ENCODE measurements around the gene FAF1.

The FAF1 gene

GRCh38 chr1:50985094-50985493 lies 25.0 kb upstream of the FAF1 start:
- no peaks in the 10 kb centered on the region for H3K4me1 Mint-ChIP-seq
- no peaks in the 10 kb centered on the region for H3K9me3 Mint-ChIP-seq
- DNase-seq (no peak), ATAC-seq (replicated peaks) (no peak)
- no peaks in the 10 kb centered on the region for H3K27me3 Mint-ChIP-seq
- no peak overlapping the region for H3K27ac Mint-ChIP-seq
- no peaks in the 10 kb centered on the region for H3K36me3 Mint-ChIP-seq
- no peak overlapping the region for H3K4me3 Mint-ChIP-seq

DNA sequence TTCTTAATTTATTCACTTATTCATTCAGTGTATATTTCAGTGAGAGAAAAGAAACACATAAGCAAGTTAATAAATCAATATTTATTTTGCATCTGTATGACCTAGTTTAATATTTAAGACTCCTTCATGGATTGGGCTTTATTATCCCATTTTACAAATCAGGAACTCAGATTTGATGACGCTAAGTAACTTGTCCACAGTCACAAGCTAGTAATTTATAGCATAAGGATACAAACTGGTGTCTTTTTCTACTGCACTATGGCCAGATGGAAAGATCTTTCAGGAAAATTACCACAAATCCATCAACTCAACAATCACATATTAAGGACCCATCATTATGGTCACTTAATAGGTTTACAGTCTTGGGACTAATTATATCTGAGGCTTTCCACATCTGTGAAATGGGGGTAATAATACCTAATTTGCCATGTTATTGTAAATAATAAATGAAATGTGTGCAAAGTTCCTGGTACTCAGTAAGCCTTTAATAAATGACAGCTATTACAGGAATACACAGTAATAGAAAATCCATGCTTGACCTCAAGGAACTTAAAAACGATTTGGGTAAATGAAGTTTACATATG lies 23.2 kb upstream of the FAF1 start:
- DNase-seq (no peak), ATAC-seq (replicated peaks) (no peak)
- H3K36me3 Mint-ChIP-seq, result no peaks in the 10 kb centered on the region
- no peak overlapping the region for H3K27ac Mint-ChIP-seq
- H3K9me3 Mint-ChIP-seq, result no peaks in the 10 kb centered on the region
- peaks cover 7 to 10% of the 10 kb centered on the region in 2 donors for H3K27me3 Mint-ChIP-seq
- H3K4me1 Mint-ChIP-seq, result peaks cover 7 to 9% of the 10 kb centered on the region in 2 donors
- no peak overlapping the region for H3K4me3 Mint-ChIP-seq

DNA sequence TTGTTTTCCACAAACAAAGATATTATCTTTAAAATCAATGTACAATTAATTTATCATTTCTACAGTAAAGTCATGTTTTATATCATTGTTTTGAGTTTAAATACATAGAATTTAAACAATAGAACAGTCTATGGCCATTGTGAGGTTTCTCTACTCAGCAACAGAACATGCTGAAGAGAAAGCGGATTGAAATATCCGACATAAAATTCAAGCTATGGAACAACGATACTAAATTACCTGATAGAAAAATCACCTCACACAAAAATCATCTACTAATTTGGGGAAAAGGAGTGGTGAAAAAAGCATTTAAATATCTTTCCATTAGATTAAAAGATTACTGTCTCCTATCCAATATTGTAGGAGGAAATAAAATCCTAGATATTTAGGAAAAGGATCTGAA lies 22.5 kb upstream of the FAF1 start:
- Mint-ChIP-seq H3K36me3 (no peaks in the 10 kb centered on the region), H3K9me3 (no peaks in the 10 kb centered on the region), H3K4me1 (peaks cover 10% of the 10 kb centered on the region in 2 donors), H3K27ac (no peak overlapping the region), H3K27me3 (peaks cover 7 to 11% of the 10 kb centered on the region in 2 donors), H3K4me3 (no peak overlapping the region)
- ATAC-seq (replicated peaks) (no peak), DNase-seq (no peak)

- Mint-ChIP-seq H3K27ac (no peak overlapping the region), H3K4me3 (no peak overlapping the region), H3K4me1 (peaks cover 12 to 15% of the 10 kb centered on the region in 2 donors), H3K36me3 (no peaks in the 10 kb centered on the region), H3K27me3 (peaks cover 10 to 14% of the 10 kb centered on the region in 2 donors), H3K9me3 (no peaks in the 10 kb centered on the region)
- ATAC-seq (replicated peaks) (no peak), DNase-seq (no peak)
Measured at GRCh38 chr1:50981741-50982140, 21.7 kb upstream of the FAF1 start.

DNA sequence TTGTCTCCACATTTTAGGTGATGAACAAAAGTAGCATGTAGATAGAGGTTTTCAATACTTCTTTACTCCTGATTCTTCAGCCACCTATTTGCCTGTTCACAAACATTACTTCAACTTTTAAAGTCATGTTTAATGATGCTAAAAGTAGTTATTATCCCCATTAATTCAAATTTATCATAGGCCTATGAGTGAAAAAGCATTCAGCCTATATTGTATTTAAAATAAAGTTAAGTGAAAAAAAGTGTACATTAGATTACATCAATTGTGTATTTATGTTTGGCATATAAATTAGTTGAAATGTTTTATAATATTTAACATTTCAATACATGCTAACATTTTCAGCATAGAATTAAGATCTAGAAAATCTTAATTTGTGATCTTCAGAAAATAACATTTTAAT lies 20.4 kb upstream of the FAF1 start:
- Mint-ChIP-seq H3K9me3 (no peaks in the 10 kb centered on the region), H3K27me3 (peaks cover 17 to 22% of the 10 kb centered on the region in 2 donors), H3K4me3 (no peak overlapping the region), H3K27ac (no peak overlapping the region), H3K4me1 (peaks cover 18 to 22% of the 10 kb centered on the region in 2 donors), H3K36me3 (no peaks in the 10 kb centered on the region)
- DNase-seq, result no peak
- no peak for ATAC-seq (replicated peaks)

DNA sequence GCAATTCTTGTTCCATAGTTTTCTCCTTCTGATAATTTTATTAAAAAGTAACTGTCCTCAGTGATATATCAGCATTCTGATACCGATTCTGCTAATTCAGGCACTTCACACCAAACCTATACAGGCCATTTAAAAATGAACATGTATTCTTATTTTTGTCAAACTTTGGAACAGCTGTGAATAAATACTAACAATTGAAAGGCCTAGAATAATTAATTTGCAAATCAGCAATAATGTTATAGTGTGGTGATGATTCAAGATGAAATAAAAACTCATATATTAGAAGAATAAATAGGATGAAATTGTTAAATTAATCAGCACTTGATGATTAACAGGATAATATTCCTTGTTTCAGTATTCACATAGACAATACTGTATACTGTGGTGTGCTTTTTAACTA lies 19.9 kb upstream of the FAF1 start:
- Mint-ChIP-seq H3K4me3 (no peak overlapping the region), H3K27me3 (peaks cover 17 to 22% of the 10 kb centered on the region in 2 donors), H3K27ac (no peak overlapping the region), H3K36me3 (no peaks in the 10 kb centered on the region), H3K4me1 (peaks cover 18 to 22% of the 10 kb centered on the region in 2 donors), H3K9me3 (no peaks in the 10 kb centered on the region)
- DNase-seq, result no peak
- ATAC-seq (replicated peaks), result no peak

DNA sequence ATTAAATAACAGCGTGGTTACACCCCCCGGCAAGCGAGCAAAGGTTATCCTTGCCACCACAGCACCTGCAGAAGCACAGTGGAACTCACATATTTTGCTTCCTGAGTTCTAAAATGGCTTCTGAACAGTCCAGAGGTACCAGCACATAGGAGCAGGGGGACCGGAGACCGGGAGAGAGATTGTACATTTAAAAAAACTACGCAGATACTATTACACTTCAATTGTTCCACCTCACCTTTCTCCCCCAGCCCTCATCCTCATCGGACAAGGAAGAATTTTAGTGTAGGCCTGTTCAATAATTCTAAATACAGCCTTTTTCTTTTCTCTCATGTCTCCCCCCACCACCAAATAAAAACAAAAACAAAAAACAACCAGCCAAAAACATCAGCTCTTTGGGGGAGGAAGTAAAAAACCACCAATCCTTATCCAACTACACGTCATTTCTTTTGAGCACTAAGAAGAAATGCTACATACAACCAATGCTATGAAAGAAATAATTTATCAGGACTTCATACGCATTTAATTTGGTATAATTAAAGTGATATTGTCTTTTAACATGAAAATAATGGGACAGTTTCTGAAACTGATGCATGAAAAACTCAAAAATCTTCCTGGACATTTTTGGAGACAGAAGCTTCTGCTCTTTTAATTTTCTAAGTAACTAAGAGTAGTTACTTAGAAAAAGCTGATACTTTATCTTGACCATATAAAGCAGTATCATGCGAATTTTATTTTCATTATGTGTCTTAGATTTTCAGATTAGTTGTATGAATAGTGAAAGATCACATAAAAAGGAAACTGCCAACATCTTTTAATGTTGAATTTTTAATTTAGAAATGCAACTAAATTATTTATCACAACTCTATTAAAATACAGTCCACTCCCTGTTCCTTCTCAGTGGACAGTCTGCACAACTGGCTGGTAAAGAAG lies 19.1 kb upstream of the FAF1 start:
- Mint-ChIP-seq H3K9me3 (no peaks in the 10 kb centered on the region), H3K27me3 (peaks cover 23 to 28% of the 10 kb centered on the region in 2 donors), H3K4me1 (peaks cover 18 to 22% of the 10 kb centered on the region in 2 donors), H3K36me3 (no peaks in the 10 kb centered on the region), H3K27ac (peak overlapping the region; percentile 67), H3K4me3 (peak overlapping the region; percentile 69 to 75)
- DNase-seq (no peak), ATAC-seq (replicated peaks) (no peak)

DNA sequence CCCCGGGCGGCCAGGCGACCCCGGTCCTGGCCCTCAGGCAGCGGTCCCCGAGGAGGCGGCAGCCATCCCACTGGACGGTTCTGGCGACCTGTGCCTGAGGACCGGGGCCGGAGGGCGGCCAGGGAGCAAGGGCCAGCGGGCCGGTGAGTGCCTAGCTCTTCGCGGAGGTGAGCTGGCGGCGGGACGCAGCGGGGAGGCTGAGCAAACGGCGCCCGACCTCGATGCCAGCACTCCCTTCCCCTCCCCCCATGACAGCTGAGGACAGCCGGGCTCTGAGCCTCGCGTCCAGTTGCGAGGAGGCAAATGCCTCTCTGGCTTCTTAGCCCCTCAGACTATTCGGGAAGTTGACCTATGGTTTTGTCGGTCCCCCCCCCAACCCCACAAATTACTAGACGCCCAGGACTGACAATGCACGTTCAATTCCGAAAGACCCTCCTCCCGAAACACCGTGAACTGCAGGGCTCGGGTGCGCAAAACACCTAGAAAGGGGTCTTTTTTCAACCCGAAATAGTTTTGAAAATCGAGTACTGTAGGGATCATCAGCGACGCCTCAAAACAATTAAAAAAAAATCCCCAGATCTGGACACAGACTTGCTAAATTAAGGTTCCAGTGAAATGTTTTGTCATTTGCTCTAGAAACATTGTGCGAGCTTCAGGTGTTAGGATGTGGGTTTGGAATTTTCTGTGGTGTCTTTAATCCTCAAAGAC lies 18.2 kb upstream of the FAF1 start:
- peaks cover 18 to 22% of the 10 kb centered on the region in 2 donors for H3K4me1 Mint-ChIP-seq
- DNase-seq (no peak), ATAC-seq (replicated peaks) (peak; percentile 56 to 58)
- peak overlapping the region; percentile 69 to 75 for H3K4me3 Mint-ChIP-seq
- no peaks in the 10 kb centered on the region for H3K9me3 Mint-ChIP-seq
- peaks cover 28 to 37% of the 10 kb centered on the region in 2 donors for H3K27me3 Mint-ChIP-seq
- H3K27ac Mint-ChIP-seq, result peak overlapping the region; percentile 37
- no peaks in the 10 kb centered on the region for H3K36me3 Mint-ChIP-seq

- ATAC-seq (replicated peaks) (peak; percentile 59 to 60), DNase-seq (no peak)
- H3K9me3 Mint-ChIP-seq, result no peaks in the 10 kb centered on the region
- peak overlapping the region; percentile 75 for H3K27ac Mint-ChIP-seq
- H3K36me3 Mint-ChIP-seq, result no peaks in the 10 kb centered on the region
- peaks cover 18 to 22% of the 10 kb centered on the region in 2 donors for H3K4me1 Mint-ChIP-seq
- H3K4me3 Mint-ChIP-seq, result peak overlapping the region; percentile 84 to 88
- H3K27me3 Mint-ChIP-seq, result peaks cover 28 to 37% of the 10 kb centered on the region in 2 donors
Measured at GRCh38 chr1:50977575-50978143, 17.6 kb upstream of the FAF1 start.

DNA sequence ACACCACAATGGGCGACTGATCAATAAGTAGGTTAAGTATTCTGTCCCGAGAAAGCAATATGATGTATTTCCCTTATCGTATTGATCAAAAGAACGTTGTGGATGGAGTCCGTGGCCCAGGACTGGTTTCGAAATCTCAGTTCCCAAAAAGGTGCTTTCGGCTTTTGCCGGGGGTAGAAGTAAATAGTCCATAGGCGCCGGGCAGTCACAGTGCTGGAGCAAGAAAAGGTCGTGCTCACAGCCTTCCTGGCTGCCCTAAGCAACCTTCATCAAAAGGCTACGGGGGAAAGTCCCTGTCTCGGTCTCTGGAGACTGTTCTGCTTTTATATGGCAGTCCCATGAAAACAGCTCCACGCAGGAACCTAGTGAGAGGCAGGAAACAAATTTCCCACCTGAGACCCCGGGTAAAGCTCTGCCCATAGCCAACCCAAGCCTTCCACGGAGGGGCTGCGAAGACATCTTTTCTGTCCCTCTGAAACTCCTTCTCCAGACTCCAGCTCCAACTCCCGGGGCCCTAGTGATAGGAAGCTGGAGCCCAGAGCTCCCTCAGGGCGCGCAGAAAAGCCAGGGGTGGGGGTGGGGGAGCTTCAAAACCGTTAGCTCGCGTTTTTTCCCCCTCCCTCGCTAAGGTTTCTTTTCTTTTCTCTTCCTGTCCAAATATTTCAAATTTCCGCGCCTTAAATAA lies 17.0 kb upstream of the FAF1 start:
- peak; percentile 80 to 87 for ATAC-seq (replicated peaks)

DNA sequence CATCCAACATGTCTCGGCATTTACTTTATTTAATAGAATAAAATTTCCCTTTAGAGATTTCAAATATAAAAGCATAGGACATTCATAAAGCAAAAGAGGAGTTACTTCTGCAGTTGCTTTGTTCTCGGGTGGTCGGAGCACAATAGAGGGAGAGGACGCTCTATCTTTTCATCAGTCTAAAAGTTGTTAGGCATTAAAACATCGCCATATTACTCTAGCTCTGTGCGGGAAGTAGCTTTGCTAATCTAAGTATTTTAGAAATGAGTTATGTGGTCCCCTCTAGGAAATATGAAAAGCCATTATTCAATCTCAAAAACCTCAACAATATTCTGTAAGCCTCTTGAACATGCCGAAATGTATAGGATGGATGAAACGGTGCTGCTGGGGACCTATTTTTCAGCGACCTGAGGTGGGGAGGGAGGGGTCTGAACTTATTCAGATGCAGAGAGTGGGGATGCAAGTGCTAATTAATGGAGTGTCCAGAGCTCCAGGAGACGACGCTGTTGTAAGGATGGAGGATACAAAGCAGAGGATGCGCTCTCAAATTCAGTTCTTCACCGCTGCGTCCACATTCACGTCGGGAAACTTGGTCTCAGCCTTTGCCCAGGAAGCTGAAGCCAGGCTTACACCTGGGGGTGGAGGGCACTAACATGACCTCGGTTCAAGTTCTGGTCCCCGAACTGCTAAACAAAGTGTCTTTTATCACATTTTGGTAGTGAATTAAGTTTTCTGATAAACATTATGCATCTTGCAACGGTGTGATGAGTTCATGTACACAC lies 16.2 kb upstream of the FAF1 start:
- Mint-ChIP-seq H3K27me3 (peaks cover 28 to 37% of the 10 kb centered on the region in 2 donors), H3K9me3 (no peaks in the 10 kb centered on the region), H3K27ac (no peak overlapping the region), H3K4me3 (peak overlapping the region; percentile 84 to 88), H3K36me3 (no peaks in the 10 kb centered on the region), H3K4me1 (peaks cover 18 to 22% of the 10 kb centered on the region in 2 donors)
- DNase-seq, result no peak
- no peak for ATAC-seq (replicated peaks)

More for the DNA sequence above, 17.0 kb upstream of the FAF1 start:
- peaks cover 18 to 22% of the 10 kb centered on the region in 2 donors for H3K4me1 Mint-ChIP-seq
- no peaks in the 10 kb centered on the region for H3K9me3 Mint-ChIP-seq
- no peaks in the 10 kb centered on the region for H3K36me3 Mint-ChIP-seq
- peak overlapping the region; percentile 10 for H3K27ac Mint-ChIP-seq
- H3K27me3 Mint-ChIP-seq, result peaks cover 28 to 37% of the 10 kb centered on the region in 2 donors
- peak; percentile 37 for DNase-seq
- H3K4me3 Mint-ChIP-seq, result peak overlapping the region; percentile 84 to 88

DNA sequence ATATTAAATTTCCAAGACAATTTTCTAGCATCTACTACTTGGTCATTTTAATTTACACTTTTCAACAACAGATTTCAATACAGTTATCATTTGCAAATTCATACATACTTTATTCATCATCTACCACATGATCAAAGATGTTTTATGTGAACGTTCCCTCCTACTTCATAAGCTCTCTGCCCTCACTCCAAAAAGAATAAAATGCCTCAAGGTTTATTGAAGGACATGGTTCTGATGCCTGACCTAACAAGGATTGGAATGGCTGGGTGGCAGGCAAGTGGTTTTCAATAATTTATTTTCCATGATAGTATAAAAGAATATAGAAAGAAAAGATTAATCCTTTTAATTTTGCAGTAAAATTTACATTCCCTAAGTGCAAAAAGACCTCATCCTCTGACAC lies 15.4 kb upstream of the FAF1 start:
- Mint-ChIP-seq H3K36me3 (no peaks in the 10 kb centered on the region), H3K4me1 (peaks cover 18 to 23% of the 10 kb centered on the region in 2 donors), H3K27ac (no peak overlapping the region), H3K4me3 (no peak overlapping the region), H3K27me3 (peaks cover 32 to 37% of the 10 kb centered on the region in 2 donors), H3K9me3 (no peaks in the 10 kb centered on the region)
- DNase-seq, result no peak
- ATAC-seq (replicated peaks), result no peak

DNA sequence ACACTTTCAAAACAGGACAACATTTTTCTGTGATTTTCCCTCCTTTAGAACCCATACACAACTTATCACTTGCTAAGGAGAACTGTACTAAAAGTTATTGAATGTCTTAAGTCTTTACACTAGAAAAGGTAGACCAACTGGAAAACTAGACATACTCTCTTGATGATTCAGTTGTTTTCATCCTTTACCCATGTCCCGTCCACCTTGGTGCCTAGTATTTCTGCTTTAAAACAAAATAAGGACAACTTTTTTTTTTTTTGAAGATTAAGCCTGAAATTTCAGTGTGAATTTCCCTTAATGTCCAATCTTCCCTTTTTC lies 14.5 kb upstream of the FAF1 start:
- ATAC-seq (replicated peaks) (no peak), DNase-seq (no peak)
- Mint-ChIP-seq H3K4me3 (no peak overlapping the region), H3K4me1 (peaks cover 24 to 32% of the 10 kb centered on the region in 2 donors), H3K27me3 (peaks cover 36 to 37% of the 10 kb centered on the region in 2 donors), H3K27ac (no peak overlapping the region), H3K36me3 (no peaks in the 10 kb centered on the region), H3K9me3 (no peaks in the 10 kb centered on the region)

All from stimulated activated naive B cell treated with anti-CD40 and anti-IgM and Interleukin-4, amounts not matched to agents 10 μg/mL and 1 μg/mL and 100 μg/mL, for 72 hours (primary cell).